Gastroesophageal sphincter (tissue), 3 donors: ENCODE data around the gene IL17RA.

ENCODE experiments used
- CTCF ChIP-seq, 4 experiments: fragments of 200-600 bp in 2 of 4; fragments of 450-650 bp in 2 of 4; sonication (generic) in 1 of 4; IDR thresholded peaks; one replicate each; pipeline ENCODE4 v1.5.1; 2017 to 2019; ENCODE audit warnings: antibody characterized with exemption in 4 of 4, mild to moderate bottlenecking in 2 of 4, moderate library complexity in 2 of 4
- EP300 ChIP-seq: sonication (generic); formaldehyde crosslinking; IDR thresholded peaks from one replicate; pipeline ENCODE4 v1.6.1; 2017; ENCODE audit warnings: antibody characterized with exemption, mild to moderate bottlenecking
- POLR2AphosphoS5 ChIP-seq: sonication (generic); formaldehyde crosslinking; IDR thresholded peaks from one replicate; pipeline ENCODE4 v1.6.1; 2017; ENCODE audit warnings: antibody characterized with exemption

- TF ChIP-seq CTCF (IDR thresholded peaks at IDR 0.05) (no peak), POLR2AphosphoS5 (no peak), EP300 (no peak)
Measured at GRCh38 chr22:17120711-17121232, 36.0 kb downstream of the IL17RA start.
